HCT116 (cell line): ENCODE data around the gene SBK2. TPM values are rescaled to one million over a fixed set of nuclear protein-coding genes. Genes with fewer than 3 reads are reported as not detected.

Experiments
- ATAC-seq: fragments of 200-7000 bp; cut with Tn5 transposase; 2 replicates; pipeline ENCODE4 v1.9.1; 2020; ENCODE audit warnings: mild to moderate bottlenecking, moderate library complexity
- BruUV-seq: library from RNA; stranded (reverse); fragments of 400-500 nt; replicated peaks from 2 replicates; lab custom pipeline; 2021; lab: Mats Ljungman, UMichigan
- CTCF ChIA-PET: fragments of 300-600 bp; sonication (Branson Sonifier 250); formaldehyde crosslinking; loops from one replicate; lab custom pipeline; 2021; ENCODE audit warnings: antibody characterized with exemption; lab: Charles Lee
- POLR2A ChIA-PET: fragments of 300-600, 350-600 bp; sonication (Branson Sonifier 250); formaldehyde crosslinking; loops from one replicate; lab custom pipeline; 2021; ENCODE audit warnings: antibody characterized with exemption; lab: Charles Lee
- RAD21 ChIA-PET, 2 experiments: fragments of 300-600 bp; sonication (Branson Sonifier 250); formaldehyde crosslinking; loops; one replicate each; lab custom pipeline; 2023; ENCODE audit warnings: low total read pairs in 2 of 2; ENCODE audit not compliant: uncharacterized antibody in 2 of 2, unreplicated experiment in 2 of 2, low non-redundant PET in 1 of 2; lab: Charles Lee
- DNase-seq: peaks from one replicate; pipeline ENCODE4 v3.0.0-alpha.2; 2010; ENCODE audit warnings: low read depth, low spot score
- H2AFZ ChIP-seq: fragments of 200-600 bp; shearing (Covaris generic), sonication (generic); 2 replicates; pipeline ENCODE4 v1.6.1; 2017; ENCODE audit warnings: low read depth, mixed run types, mixed read lengths, antibody characterized with exemption, low read length; ENCODE audit not compliant: poor library complexity, severe bottlenecking
- H3K27ac ChIP-seq: 2 replicates; pipeline ENCODE4 v1.5.1; 2012; ENCODE audit warnings: low read depth, low read length
- H3K27me3 ChIP-seq: fragments of 200-600 bp; sonication (generic); 2 replicates; pipeline ENCODE4 v1.6.1; 2016; ENCODE audit warnings: mixed run types, low read length, mixed read lengths; ENCODE audit not compliant: insufficient read depth
- H3K36me3 ChIP-seq, 2 experiments: fragments of 200-500 bp in 1 of 2; fragments of 200-600 bp in 1 of 2; sonication (Bioruptor generic) in 1 of 2; sonication (generic) in 1 of 2; 2 replicates each; pipeline versions ENCODE4 v1.5.1 to v1.6.1; 2014 to 2016; ENCODE audit warnings: low read length in 2 of 2, inconsistent platforms in 1 of 2, mixed read lengths in 1 of 2, mixed run types in 1 of 2; ENCODE audit not compliant: insufficient read depth in 2 of 2, control insufficient read depth in 1 of 2
- H3K4me1 ChIP-seq, 2 experiments: fragments of 200-600 bp in 1 of 2; sonication (generic) in 1 of 2; 2 replicates each; pipeline versions ENCODE4 v1.5.1 to v1.6.1; 2012 to 2017; ENCODE audit warnings: low read length in 2 of 2, inconsistent platforms in 1 of 2, mild to moderate bottlenecking in 1 of 2, mixed read lengths in 1 of 2, mixed run types in 1 of 2, moderate library complexity in 1 of 2; ENCODE audit not compliant: insufficient read depth in 2 of 2, control insufficient read depth in 1 of 2
- H3K4me2 ChIP-seq: fragments of 200-600 bp; sonication (generic); 2 replicates; pipeline ENCODE4 v1.6.1; 2017; ENCODE audit warnings: mixed run types, low read length, mixed read lengths
- H3K4me3 ChIP-seq, 2 experiments: fragments of 200-600 bp in 1 of 2; sonication (generic) in 1 of 2; replicated peaks in 1 of 2; 2 replicates each; pipeline ENCODE4 v1.5.1; 2011 to 2016; ENCODE audit warnings: low read length in 2 of 2, control low read depth in 1 of 2, low read depth in 1 of 2, mild to moderate bottlenecking in 1 of 2, mixed read lengths in 1 of 2, mixed run types in 1 of 2
- H3K79me2 ChIP-seq: fragments of 200-600 bp; sonication (generic); 2 replicates; pipeline ENCODE4 v1.6.1; 2017; ENCODE audit warnings: mild to moderate bottlenecking, mixed run types, low read length, moderate library complexity, mixed read lengths; ENCODE audit not compliant: insufficient read depth
- H3K9ac ChIP-seq: fragments of 200-600 bp; sonication (generic); 2 replicates; pipeline ENCODE4 v1.6.1; 2016; ENCODE audit warnings: low read length, mixed read lengths
- H3K9me2 ChIP-seq: fragments of 200-600 bp; sonication (generic), shearing (Covaris generic); 2 replicates; pipeline ENCODE4 v1.6.1; 2017; ENCODE audit warnings: mixed run types, mild to moderate bottlenecking, moderate library complexity; ENCODE audit not compliant: insufficient read depth
- H3K9me3 ChIP-seq, 2 experiments: fragments of 200-500 bp in 1 of 2; fragments of 200-600 bp in 1 of 2; sonication (Bioruptor generic) in 1 of 2; sonication (generic) in 1 of 2; 2 replicates each; pipeline ENCODE4 v1.6.1; 2014 to 2017; ENCODE audit warnings: low read length in 2 of 2, mixed read lengths in 2 of 2, inconsistent platforms in 1 of 2, low read depth in 1 of 2, mild to moderate bottlenecking in 1 of 2, mixed run types in 1 of 2, moderate library complexity in 1 of 2; ENCODE audit not compliant: control insufficient read depth in 1 of 2, insufficient read depth in 1 of 2
- H4K20me1 ChIP-seq: fragments of 200-600 bp; sonication (generic), shearing (Covaris generic); 2 replicates; pipeline ENCODE4 v1.6.1; 2017; ENCODE audit warnings: mixed run types, mild to moderate bottlenecking, moderate library complexity; ENCODE audit not compliant: insufficient read depth
- CBX3 ChIP-seq: IDR thresholded peaks from 2 replicates; pipeline ENCODE4 v1.6.1; 2012; ENCODE audit warnings: low read depth
- CEBPB ChIP-seq: IDR thresholded peaks from 2 replicates; pipeline ENCODE4 v1.6.1; 2012; ENCODE audit warnings: low read depth
- EGR1 ChIP-seq: IDR thresholded peaks from 2 replicates; pipeline ENCODE4 v1.6.1; 2012; ENCODE audit warnings: low read depth
- ELF1 ChIP-seq: IDR thresholded peaks from 2 replicates; pipeline ENCODE4 v1.6.1; 2012; ENCODE audit warnings: low read depth, borderline replicate concordance
- EZH2 ChIP-seq: fragments of 200-600 bp; sonication (generic); IDR thresholded peaks from 2 replicates; pipeline ENCODE4 v1.6.1; 2017; ENCODE audit warnings: antibody characterized with exemption, mixed run types
- EZH2phosphoT487 ChIP-seq: fragments of 200-600 bp; IDR thresholded peaks from 2 replicates; pipeline ENCODE4 v1.6.1; 2018; ENCODE audit warnings: antibody characterized with exemption, borderline replicate concordance
- JUND ChIP-seq: IDR thresholded peaks from 2 replicates; pipeline ENCODE4 v1.6.1; 2012
- POLR2A ChIP-seq: IDR thresholded peaks from 2 replicates; pipeline ENCODE4 v1.7.0; 2011; ENCODE audit warnings: borderline replicate concordance; ENCODE audit not compliant: insufficient read depth, insufficient read length; ENCODE audit errors: extremely low read depth
- POLR2AphosphoS5 ChIP-seq: IDR thresholded peaks from 2 replicates; pipeline ENCODE4 v1.6.1; 2011; ENCODE audit warnings: mild to moderate bottlenecking, low read depth, low read length, moderate library complexity
- RAD21 ChIP-seq: IDR thresholded peaks from 2 replicates; pipeline ENCODE4 v1.6.1; 2012; ENCODE audit warnings: low read depth, mild to moderate bottlenecking
- SIN3A ChIP-seq: IDR thresholded peaks from 2 replicates; pipeline ENCODE4 v1.6.1; 2012; ENCODE audit warnings: low read depth
- SRF ChIP-seq: IDR thresholded peaks from 2 replicates; pipeline ENCODE4 v1.6.1; 2012; ENCODE audit warnings: low read depth
- TCF7L2 ChIP-seq: IDR thresholded peaks from 2 replicates; pipeline ENCODE4 v1.7.0; 2011; ENCODE audit warnings: borderline replicate concordance, inconsistent platforms; ENCODE audit not compliant: insufficient read depth, insufficient read length; ENCODE audit errors: extremely low read depth
- YY1 ChIP-seq: IDR thresholded peaks from 2 replicates; pipeline ENCODE4 v1.6.1; 2011; ENCODE audit warnings: low read length, low read depth, moderate library complexity, mild to moderate bottlenecking; ENCODE audit not compliant: insufficient replicate concordance; ENCODE audit errors: extremely low read depth
- ZFX ChIP-seq: fragments of 450-650 bp; IDR thresholded peaks from 2 replicates; pipeline ENCODE4 v1.6.1; 2017
- ZNF274 ChIP-seq: fragments of 200-500 bp; sonication (Bioruptor generic); IDR thresholded peaks from 2 replicates; pipeline ENCODE4 v1.6.1; 2014; ENCODE audit warnings: mild to moderate bottlenecking, low read depth, low read length, inconsistent platforms
- intact Hi-C: fragments of 100-400 bp; cut with micrococcal nuclease; formaldehyde crosslinking; loops from 2 replicates; pipeline ENCODE4 v1.10.0; 2022
- total RNA-seq: library from RNA; stranded (reverse); gene quantifications from one replicate; pipeline ENCODE4 v1.2.1, GENCODE V29; 2021; ENCODE audit not compliant: unreplicated experiment
- TF ChIP-seq, protein P1 (sequence below): IDR thresholded peaks from 2 replicates; pipeline ENCODE4 v1.6.1; 2011; ENCODE audit warnings: mild to moderate bottlenecking, low read length, moderate library complexity; ENCODE audit not compliant: insufficient replicate concordance; ENCODE audit errors: extremely low read depth
- TF ChIP-seq, protein P2 (sequence below), 3 experiments: fragments of 200-600 bp in 1 of 3; sonication (generic) in 1 of 3; IDR thresholded peaks in 2 of 3; conservative IDR thresholded peaks in 1 of 3; 2 replicates each; pipeline ENCODE4 v1.5.1; 2012 to 2017; ENCODE audit warnings: low read depth in 2 of 3, low read length in 2 of 3, antibody characterized with exemption in 1 of 3, borderline replicate concordance in 1 of 3, control low read depth in 1 of 3, mild to moderate bottlenecking in 1 of 3, mixed read lengths in 1 of 3, mixed run types in 1 of 3, moderate library complexity in 1 of 3; ENCODE audit not compliant: insufficient read depth in 1 of 3
- TF ChIP-seq, protein P3 (sequence below): IDR thresholded peaks from 2 replicates; pipeline ENCODE4 v1.6.1; 2012
- TF ChIP-seq, protein P4 (sequence below): IDR thresholded peaks from 2 replicates; pipeline ENCODE4 v1.6.1; 2012

The SBK2 gene
- total RNA-seq, 1 experiment from 2014 or later: 0.30 TPM

DNA sequence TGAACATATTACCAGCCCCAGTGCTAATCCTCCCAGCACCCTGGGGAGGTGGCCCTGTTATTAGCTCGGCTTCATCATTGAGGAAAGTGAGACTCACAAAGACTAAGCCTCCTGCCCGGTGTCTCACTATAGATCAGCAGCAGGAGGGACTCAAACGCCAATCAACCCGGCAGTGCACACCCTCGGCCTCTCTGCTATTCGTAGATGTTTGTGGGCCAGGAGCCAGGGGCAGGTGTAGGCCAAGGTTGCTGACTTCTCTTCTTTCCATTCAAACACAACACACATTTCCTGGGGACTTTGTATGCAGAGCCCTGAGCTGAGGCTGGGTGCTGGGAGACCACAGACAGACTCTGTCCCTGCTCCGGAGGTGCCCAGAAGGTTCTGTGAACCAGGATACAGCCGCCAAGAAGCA is 17.8 kb upstream of the SBK2 start:
- no peak overlapping the region for H2AFZ ChIP-seq
- no peak for ATAC-seq
- TF ChIP-seq CEBPB: no peak
- TF ChIP-seq, protein P1, sequence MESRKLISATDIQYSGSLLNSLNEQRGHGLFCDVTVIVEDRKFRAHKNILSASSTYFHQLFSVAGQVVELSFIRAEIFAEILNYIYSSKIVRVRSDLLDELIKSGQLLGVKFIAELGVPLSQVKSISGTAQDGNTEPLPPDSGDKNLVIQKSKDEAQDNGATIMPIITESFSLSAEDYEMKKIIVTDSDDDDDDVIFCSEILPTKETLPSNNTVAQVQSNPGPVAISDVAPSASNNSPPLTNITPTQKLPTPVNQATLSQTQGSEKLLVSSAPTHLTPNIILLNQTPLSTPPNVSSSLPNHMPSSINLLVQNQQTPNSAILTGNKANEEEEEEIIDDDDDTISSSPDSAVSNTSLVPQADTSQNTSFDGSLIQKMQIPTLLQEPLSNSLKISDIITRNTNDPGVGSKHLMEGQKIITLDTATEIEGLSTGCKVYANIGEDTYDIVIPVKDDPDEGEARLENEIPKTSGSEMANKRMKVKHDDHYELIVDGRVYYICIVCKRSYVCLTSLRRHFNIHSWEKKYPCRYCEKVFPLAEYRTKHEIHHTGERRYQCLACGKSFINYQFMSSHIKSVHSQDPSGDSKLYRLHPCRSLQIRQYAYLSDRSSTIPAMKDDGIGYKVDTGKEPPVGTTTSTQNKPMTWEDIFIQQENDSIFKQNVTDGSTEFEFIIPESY: no peak
- TF ChIP-seq, protein P2, sequence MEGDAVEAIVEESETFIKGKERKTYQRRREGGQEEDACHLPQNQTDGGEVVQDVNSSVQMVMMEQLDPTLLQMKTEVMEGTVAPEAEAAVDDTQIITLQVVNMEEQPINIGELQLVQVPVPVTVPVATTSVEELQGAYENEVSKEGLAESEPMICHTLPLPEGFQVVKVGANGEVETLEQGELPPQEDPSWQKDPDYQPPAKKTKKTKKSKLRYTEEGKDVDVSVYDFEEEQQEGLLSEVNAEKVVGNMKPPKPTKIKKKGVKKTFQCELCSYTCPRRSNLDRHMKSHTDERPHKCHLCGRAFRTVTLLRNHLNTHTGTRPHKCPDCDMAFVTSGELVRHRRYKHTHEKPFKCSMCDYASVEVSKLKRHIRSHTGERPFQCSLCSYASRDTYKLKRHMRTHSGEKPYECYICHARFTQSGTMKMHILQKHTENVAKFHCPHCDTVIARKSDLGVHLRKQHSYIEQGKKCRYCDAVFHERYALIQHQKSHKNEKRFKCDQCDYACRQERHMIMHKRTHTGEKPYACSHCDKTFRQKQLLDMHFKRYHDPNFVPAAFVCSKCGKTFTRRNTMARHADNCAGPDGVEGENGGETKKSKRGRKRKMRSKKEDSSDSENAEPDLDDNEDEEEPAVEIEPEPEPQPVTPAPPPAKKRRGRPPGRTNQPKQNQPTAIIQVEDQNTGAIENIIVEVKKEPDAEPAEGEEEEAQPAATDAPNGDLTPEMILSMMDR (IDR thresholded peaks at IDR 0.05 in 2 of 3, conservative IDR thresholded peaks at IDR 0.05 in 1 of 3; ENCODE audit: borderline replicate concordance in 1 of 3, insufficient read depth in 1 of 3, low read depth in 2 of 3, low read length in 2 of 3): no peak
- no peak for TF ChIP-seq EZH2phosphoT487
- TF ChIP-seq POLR2A: no peak
- TF ChIP-seq TCF7L2: no peak
- TF ChIP-seq, protein P3, sequence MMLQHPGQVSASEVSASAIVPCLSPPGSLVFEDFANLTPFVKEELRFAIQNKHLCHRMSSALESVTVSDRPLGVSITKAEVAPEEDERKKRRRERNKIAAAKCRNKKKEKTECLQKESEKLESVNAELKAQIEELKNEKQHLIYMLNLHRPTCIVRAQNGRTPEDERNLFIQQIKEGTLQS: no peak
- TF ChIP-seq JUND: no peak
- no peak for TF ChIP-seq ELF1
- no peak for TF ChIP-seq YY1
- no peak for TF ChIP-seq ZFX
- no peak for TF ChIP-seq SIN3A
- no peak for TF ChIP-seq POLR2AphosphoS5
- no peak for TF ChIP-seq RAD21
- no peak for TF ChIP-seq EGR1
- TF ChIP-seq ZNF274: no peak
- TF ChIP-seq, protein P4, sequence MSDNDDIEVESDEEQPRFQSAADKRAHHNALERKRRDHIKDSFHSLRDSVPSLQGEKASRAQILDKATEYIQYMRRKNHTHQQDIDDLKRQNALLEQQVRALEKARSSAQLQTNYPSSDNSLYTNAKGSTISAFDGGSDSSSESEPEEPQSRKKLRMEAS: no peak
- TF ChIP-seq EZH2: no peak
- TF ChIP-seq SRF: no peak
- TF ChIP-seq CBX3: no peak
- H4K20me1 ChIP-seq: no peaks in the 10 kb centered on the region
- no peaks in the 10 kb centered on the region for H3K27me3 ChIP-seq
- POLR2A ChIA-PET: no interaction called here
- no peak for DNase-seq
- no peaks in the 10 kb centered on the region for H3K36me3 ChIP-seq
- BruUV-seq: no TSS peak
- no peak overlapping the region for H3K4me3 ChIP-seq
- H3K27ac ChIP-seq: no peak overlapping the region; the same call in 1 of the 2 replicates
- no peak overlapping the region for H3K9ac ChIP-seq
- no peaks in the 10 kb centered on the region for H3K79me2 ChIP-seq
- CTCF ChIA-PET: no interaction called here
- H3K9me2 ChIP-seq: no peaks in the 10 kb centered on the region
- peaks cover 13 to 30% of the 10 kb centered on the region in 2 experiments for H3K4me1 ChIP-seq
- no peaks in the 10 kb centered on the region for H3K9me3 ChIP-seq
- RAD21 ChIA-PET: no interaction called here
- intact Hi-C loops: no loop called here
- H3K4me2 ChIP-seq: no peak overlapping the region
